Neutrophil (primary cell): ENCODE measurements around the gene JAGN1.

Experiments
- H3K27ac ChIP-seq: fragments of 200-600 bp; sonication (generic); 2 replicates; pipeline ENCODE4 v1.5.1; 2016; ENCODE audit warnings: mild to moderate bottlenecking, moderate library complexity
- H3K27me3 ChIP-seq: fragments of 200-600 bp; sonication (generic); 2 replicates; pipeline ENCODE4 v1.6.0; 2016; ENCODE audit warnings: mild to moderate bottlenecking
- H3K36me3 ChIP-seq: fragments of 200-600 bp; sonication (generic); 2 replicates; pipeline ENCODE4 v1.5.1; 2017
- H3K4me1 ChIP-seq, 2 experiments: fragments of 200-600 bp in 1 of 2; sonication (generic) in 1 of 2; 1 replicate in 1 of 2; 2 replicates in 1 of 2; pipeline versions ENCODE4 v1.5.1 to v1.6.1; 2013 to 2016; ENCODE audit warnings: low read depth in 1 of 2, low read length in 1 of 2, mild to moderate bottlenecking in 1 of 2, moderate library complexity in 1 of 2; ENCODE audit not compliant: control insufficient read depth in 1 of 2, insufficient read depth in 1 of 2
- H3K4me3 ChIP-seq, 2 experiments: fragments of 200-600 bp in 1 of 2; sonication (generic) in 1 of 2; 1 replicate in 1 of 2; 2 replicates in 1 of 2; pipeline ENCODE4 v1.5.1; 2013 to 2016; ENCODE audit warnings: low read depth in 1 of 2, low read length in 1 of 2, mild to moderate bottlenecking in 1 of 2, moderate library complexity in 1 of 2
- H3K9me3 ChIP-seq: fragments of 200-600 bp; sonication (generic); 2 replicates; pipeline ENCODE4 v1.5.1; 2016
- CTCF ChIP-seq: fragments of 200-600 bp; sonication (generic); IDR thresholded peaks from 2 replicates; pipeline ENCODE4 v1.5.1; 2016; ENCODE audit warnings: antibody characterized with exemption

JAGN1 gene

GRCh38 chr3:9916734-9917680 lies 26.6 kb downstream of the JAGN1 start, which contains the start of gene IL17RC:
IL17RC (plus strand) TSS chr3:9917098; CDS start chr3:9917316, 218 bp downstream.
- Histone ChIP-seq H3K36me3 (no peaks in the 10 kb centered on the region), H3K4me1 (peaks cover 32% of the 10 kb centered on the region in 2 experiments), H3K27ac (no peak within 1 kb of the TSS), H3K27me3 (no peaks in the 10 kb centered on the region), H3K4me3 (peak within 1 kb of the TSS; percentile 66 to 70), H3K9me3 (no peaks in the 10 kb centered on the region)
- TF ChIP-seq CTCF = no peak

DNA sequence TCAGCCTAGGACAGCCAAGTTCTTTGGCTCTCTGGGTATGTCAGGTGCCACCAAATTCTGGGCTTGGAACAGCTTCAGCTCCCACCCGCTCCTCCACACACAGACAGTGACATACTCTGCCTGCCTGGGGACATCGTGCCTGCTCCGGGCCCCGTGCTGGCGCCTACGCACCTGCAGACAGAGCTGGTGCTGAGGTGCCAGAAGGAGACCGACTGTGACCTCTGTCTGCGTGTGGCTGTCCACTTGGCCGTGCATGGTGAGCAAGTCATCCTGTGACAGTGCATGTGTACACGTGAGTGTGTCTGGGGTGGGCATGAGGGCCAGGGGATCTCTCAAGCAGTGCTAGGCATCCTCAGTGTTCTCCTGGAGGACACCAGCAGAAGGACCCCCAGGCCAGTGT lies 27.4 kb downstream of the JAGN1 start:
- no peak for TF ChIP-seq CTCF

DNA sequence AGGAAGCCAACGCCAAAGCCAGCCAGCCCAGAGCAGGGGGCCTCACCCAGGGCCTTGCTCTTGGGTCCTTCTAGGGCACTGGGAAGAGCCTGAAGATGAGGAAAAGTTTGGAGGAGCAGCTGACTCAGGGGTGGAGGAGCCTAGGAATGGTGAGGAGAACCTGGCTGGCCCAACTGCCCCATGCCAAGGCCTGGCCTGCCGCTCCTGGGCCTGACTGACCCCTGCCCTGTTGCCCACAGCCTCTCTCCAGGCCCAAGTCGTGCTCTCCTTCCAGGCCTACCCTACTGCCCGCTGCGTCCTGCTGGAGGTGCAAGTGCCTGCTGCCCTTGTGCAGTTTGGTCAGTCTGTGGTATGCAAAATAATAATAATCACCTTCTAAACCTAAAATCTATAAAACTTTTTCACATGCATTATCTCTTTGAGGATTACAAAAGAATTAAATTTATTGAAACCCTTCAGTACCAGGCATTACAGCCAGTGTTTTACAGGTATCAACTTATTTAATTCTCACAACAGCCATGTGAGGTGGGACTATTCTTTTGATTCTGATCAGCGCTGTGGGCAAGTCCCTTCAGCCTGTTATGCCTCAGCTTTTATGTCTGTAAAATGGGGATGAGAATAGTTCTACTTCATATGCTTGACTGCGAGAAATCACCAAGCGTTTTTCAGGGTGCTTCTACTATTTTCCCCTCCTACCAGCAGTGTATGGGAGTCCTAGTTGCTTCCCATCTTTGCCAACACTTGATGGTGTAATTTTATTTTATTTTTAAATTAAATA lies 28.0 kb downstream of the JAGN1 start:
- peaks cover 28 to 29% of the 10 kb centered on the region in 2 experiments for H3K4me1 ChIP-seq
- TF ChIP-seq CTCF = no peak
- H3K4me3 ChIP-seq = no peak overlapping the region

More for the DNA sequence above, 27.4 kb downstream of the JAGN1 start:
- Histone ChIP-seq H3K4me1 (peaks cover 28 to 29% of the 10 kb centered on the region in 2 experiments), H3K27ac (no peak overlapping the region), H3K4me3 (no peak overlapping the region), H3K36me3 (no peaks in the 10 kb centered on the region), H3K27me3 (no peaks in the 10 kb centered on the region), H3K9me3 (no peaks in the 10 kb centered on the region)

DNA sequence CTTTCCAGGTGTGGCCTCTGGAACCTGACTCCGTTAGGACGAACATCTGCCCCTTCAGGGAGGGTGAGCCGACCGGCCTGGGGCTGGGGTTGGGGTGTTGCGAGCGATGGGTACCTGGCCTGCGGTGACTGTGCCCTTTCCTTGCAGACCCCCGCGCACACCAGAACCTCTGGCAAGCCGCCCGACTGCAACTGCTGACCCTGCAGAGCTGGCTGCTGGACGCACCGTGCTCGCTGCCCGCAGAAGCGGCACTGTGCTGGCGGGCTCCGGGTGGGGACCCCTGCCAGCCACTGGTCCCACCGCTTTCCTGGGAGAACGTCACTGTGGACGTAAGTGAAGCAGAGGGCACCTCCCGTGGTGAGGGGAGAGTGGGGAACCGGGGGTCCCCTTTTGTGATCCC lies 37.7 kb downstream of the JAGN1 start:
- no peak for TF ChIP-seq CTCF
- Histone ChIP-seq H3K27me3 (no peaks in the 10 kb centered on the region), H3K9me3 (no peaks in the 10 kb centered on the region), H3K27ac (no peak overlapping the region), H3K4me1 (peaks cover 9 to 10% of the 10 kb centered on the region in 2 experiments), H3K4me3 (no peak overlapping the region), H3K36me3 (no peaks in the 10 kb centered on the region)

More for the DNA sequence above, 28.0 kb downstream of the JAGN1 start:
- H3K27me3 ChIP-seq = no peaks in the 10 kb centered on the region
- H3K27ac ChIP-seq = no peak overlapping the region
- H3K9me3 ChIP-seq = no peaks in the 10 kb centered on the region
- H3K36me3 ChIP-seq = no peaks in the 10 kb centered on the region

DNA sequence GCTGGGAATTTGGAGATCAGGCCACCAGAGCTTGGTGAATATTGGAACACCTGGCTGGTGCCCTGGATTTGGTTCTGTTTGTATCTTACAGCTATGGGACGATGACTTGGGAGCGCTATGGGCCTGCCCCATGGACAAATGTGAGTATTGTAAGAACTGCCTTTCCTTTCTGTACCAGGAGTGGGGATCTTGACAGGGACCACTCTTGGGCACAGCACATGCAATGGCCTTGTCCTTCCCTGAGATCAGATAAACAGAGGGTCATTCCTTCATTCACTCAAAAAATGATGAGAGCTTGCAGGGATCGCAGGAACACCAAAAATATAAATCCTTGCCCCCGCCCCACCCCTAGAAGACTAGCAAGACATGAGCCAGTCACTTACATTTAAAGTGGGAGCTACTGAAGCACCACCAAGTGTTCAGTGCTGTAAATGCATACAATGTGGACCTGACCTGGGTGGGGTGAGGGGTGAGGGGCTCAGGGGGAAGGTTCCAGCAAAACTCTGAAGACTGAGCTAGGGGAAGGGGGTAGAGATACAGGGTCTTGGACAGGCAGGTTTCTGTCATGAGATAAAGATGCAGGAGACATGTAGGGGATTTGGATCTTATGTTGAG lies 40.5 kb downstream of the JAGN1 start:
- H3K27ac ChIP-seq = no peak overlapping the region

More for the DNA sequence above, 40.5 kb downstream of the JAGN1 start:
- TF ChIP-seq CTCF = no peak
- H3K4me3 ChIP-seq = no peak overlapping the region
- H3K4me1 ChIP-seq = peaks cover 19 to 20% of the 10 kb centered on the region in 2 experiments
- no peaks in the 10 kb centered on the region for H3K36me3 ChIP-seq
- no peaks in the 10 kb centered on the region for H3K27me3 ChIP-seq
- no peaks in the 10 kb centered on the region for H3K9me3 ChIP-seq
